Neural cell (in vitro differentiated cells): Measurements from ENCODE around the gene DOCK4.

Experiments
- CTCF ChIP-seq: fragments of 450-650 bp; IDR thresholded peaks from 2 replicates; pipeline ENCODE4 v1.5.1; 2014; ENCODE audit warnings: antibody characterized with exemption, mild to moderate bottlenecking, moderate library complexity; ENCODE audit not compliant: poor library complexity, severe bottlenecking
- EP300 ChIP-seq: fragments of 450-650 bp; conservative IDR thresholded peaks from 2 replicates; pipeline ENCODE4 v1.6.1; 2014; ENCODE audit warnings: antibody characterized with exemption, mild to moderate bottlenecking, moderate library complexity; ENCODE audit not compliant: poor library complexity, severe bottlenecking
- EZH2 ChIP-seq: fragments of 200-600, 300-800 bp; shearing (Covaris generic), sonication (generic); IDR thresholded peaks from 2 replicates; pipeline ENCODE4 v1.6.1; 2014; ENCODE audit warnings: antibody characterized with exemption, low read length, borderline replicate concordance, mild to moderate bottlenecking; ENCODE audit not compliant: insufficient read depth, poor library complexity, severe bottlenecking
- MXI1 ChIP-seq: fragments of 450-650 bp; conservative IDR thresholded peaks from 2 replicates; pipeline ENCODE4 v1.6.1; 2014; ENCODE audit warnings: antibody characterized with exemption, mild to moderate bottlenecking; ENCODE audit not compliant: poor library complexity, severe bottlenecking
- POLR2AphosphoS5 ChIP-seq: IDR thresholded peaks from 2 replicates; pipeline ENCODE4 v1.6.1; 2012
- RAD21 ChIP-seq: fragments of 450-650 bp; conservative IDR thresholded peaks from 2 replicates; pipeline ENCODE4 v1.6.1; 2014; ENCODE audit warnings: antibody characterized with exemption, mild to moderate bottlenecking, moderate library complexity
- TF ChIP-seq, protein P1 (sequence below): IDR thresholded peaks from 2 replicates; pipeline ENCODE4 v1.6.1; 2012; ENCODE audit warnings: borderline replicate concordance

- no peak for TF ChIP-seq RAD21
- TF ChIP-seq MXI1: no peak
- TF ChIP-seq POLR2AphosphoS5: no peak
- no peak for TF ChIP-seq CTCF
- TF ChIP-seq, protein P1, sequence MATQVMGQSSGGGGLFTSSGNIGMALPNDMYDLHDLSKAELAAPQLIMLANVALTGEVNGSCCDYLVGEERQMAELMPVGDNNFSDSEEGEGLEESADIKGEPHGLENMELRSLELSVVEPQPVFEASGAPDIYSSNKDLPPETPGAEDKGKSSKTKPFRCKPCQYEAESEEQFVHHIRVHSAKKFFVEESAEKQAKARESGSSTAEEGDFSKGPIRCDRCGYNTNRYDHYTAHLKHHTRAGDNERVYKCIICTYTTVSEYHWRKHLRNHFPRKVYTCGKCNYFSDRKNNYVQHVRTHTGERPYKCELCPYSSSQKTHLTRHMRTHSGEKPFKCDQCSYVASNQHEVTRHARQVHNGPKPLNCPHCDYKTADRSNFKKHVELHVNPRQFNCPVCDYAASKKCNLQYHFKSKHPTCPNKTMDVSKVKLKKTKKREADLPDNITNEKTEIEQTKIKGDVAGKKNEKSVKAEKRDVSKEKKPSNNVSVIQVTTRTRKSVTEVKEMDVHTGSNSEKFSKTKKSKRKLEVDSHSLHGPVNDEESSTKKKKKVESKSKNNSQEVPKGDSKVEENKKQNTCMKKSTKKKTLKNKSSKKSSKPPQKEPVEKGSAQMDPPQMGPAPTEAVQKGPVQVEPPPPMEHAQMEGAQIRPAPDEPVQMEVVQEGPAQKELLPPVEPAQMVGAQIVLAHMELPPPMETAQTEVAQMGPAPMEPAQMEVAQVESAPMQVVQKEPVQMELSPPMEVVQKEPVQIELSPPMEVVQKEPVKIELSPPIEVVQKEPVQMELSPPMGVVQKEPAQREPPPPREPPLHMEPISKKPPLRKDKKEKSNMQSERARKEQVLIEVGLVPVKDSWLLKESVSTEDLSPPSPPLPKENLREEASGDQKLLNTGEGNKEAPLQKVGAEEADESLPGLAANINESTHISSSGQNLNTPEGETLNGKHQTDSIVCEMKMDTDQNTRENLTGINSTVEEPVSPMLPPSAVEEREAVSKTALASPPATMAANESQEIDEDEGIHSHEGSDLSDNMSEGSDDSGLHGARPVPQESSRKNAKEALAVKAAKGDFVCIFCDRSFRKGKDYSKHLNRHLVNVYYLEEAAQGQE: no peak
- no peak for TF ChIP-seq EZH2
- no peak for TF ChIP-seq EP300
Measured at GRCh38 chr7:112082306-112082705, 123.9 kb downstream of the DOCK4 start.
